ENCODE results near the gene MCAM.

Gene MCAM

GRCh38 chr11:119297938-119298337, 19.0 kb downstream of the MCAM start:
- Histone ChIP-seq H3K27me3 (no peaks in the 10 kb centered on the region), H3K36me3 (peaks cover 30% of the 10 kb centered on the region), H3K9me3 (no peaks in the 10 kb centered on the region), H3K4me3 (ENCODE audit: low read depth, low read length) (no peak overlapping the region), H3K4me1 (peaks cover 6% of the 10 kb centered on the region; the same call in 1 of the 2 replicates)
- TF ChIP-seq CTCF (IDR thresholded peaks at IDR 0.05; ENCODE audit: low read depth, low read length): no peak
- no peak for DNase-seq

GRCh38 chr11:119295178-119295577, 21.8 kb downstream of the MCAM start:
- no peaks in the 10 kb centered on the region for H3K9me3 ChIP-seq
- H3K36me3 ChIP-seq: peaks cover 29% of the 10 kb centered on the region
- TF ChIP-seq CTCF (IDR thresholded peaks at IDR 0.05; ENCODE audit: low read depth, low read length): no peak
- no peak for DNase-seq
- H3K4me1 ChIP-seq: peaks cover 4% of the 10 kb centered on the region; the same call in 1 of the 2 replicates
- H3K4me3 ChIP-seq (ENCODE audit: low read depth, low read length): no peak overlapping the region
- no peaks in the 10 kb centered on the region for H3K27me3 ChIP-seq

- Histone ChIP-seq H3K36me3 (peaks cover 22% of the 10 kb centered on the region), H3K9me3 (no peaks in the 10 kb centered on the region), H3K4me1 (no peaks in the 10 kb centered on the region), H3K4me3 (ENCODE audit: low read depth, low read length) (no peak overlapping the region), H3K27me3 (no peaks in the 10 kb centered on the region)
- DNase-seq: no peak
- no peak for TF ChIP-seq CTCF (IDR thresholded peaks at IDR 0.05; ENCODE audit: low read depth, low read length)
These were observed 23.5 kb downstream of the MCAM start for GRCh38 chr11:119293461-119293860.

GRCh38 chr11:119290894-119291497, 25.9 kb downstream of the MCAM start:
- DNase-seq: no peak
- Histone ChIP-seq H3K36me3 (peaks cover 13% of the 10 kb centered on the region), H3K27me3 (no peaks in the 10 kb centered on the region), H3K4me3 (ENCODE audit: low read depth, low read length) (no peak overlapping the region), H3K4me1 (no peaks in the 10 kb centered on the region), H3K9me3 (no peaks in the 10 kb centered on the region)
- TF ChIP-seq CTCF (IDR thresholded peaks at IDR 0.05; ENCODE audit: low read depth, low read length): no peak

- peaks cover 25% of the 10 kb centered on the region for H3K36me3 ChIP-seq
- no peak for TF ChIP-seq CTCF (IDR thresholded peaks at IDR 0.05; ENCODE audit: low read depth, low read length)
- no peak for DNase-seq
These were observed 28.7 kb downstream of the MCAM start for GRCh38 chr11:119288219-119288618.

GRCh38 chr11:119285431-119285830, 31.5 kb downstream of the MCAM start:
- TF ChIP-seq CTCF (IDR thresholded peaks at IDR 0.05; ENCODE audit: low read depth, low read length): no peak
- H3K36me3 ChIP-seq: peaks cover 18% of the 10 kb centered on the region
- no peak for DNase-seq
- no peaks in the 10 kb centered on the region for H3K27me3 ChIP-seq
- H3K4me3 ChIP-seq (ENCODE audit: low read depth, low read length): no peak overlapping the region
- no peaks in the 10 kb centered on the region for H3K4me1 ChIP-seq
- no peaks in the 10 kb centered on the region for H3K9me3 ChIP-seq

More at GRCh38 chr11:119288219-119288618, 28.7 kb downstream of the MCAM start:
- no peaks in the 10 kb centered on the region for H3K9me3 ChIP-seq
- H3K27me3 ChIP-seq: no peaks in the 10 kb centered on the region
- H3K4me1 ChIP-seq: no peaks in the 10 kb centered on the region
- no peak overlapping the region for H3K4me3 ChIP-seq (ENCODE audit: low read depth, low read length)
